Measurements from ENCODE around the gene STUM.

STUM gene

GRCh38 chr1:226576601-226577000, 28.0 kb downstream of the STUM start:
- no peak overlapping the region for H3K4me3 ChIP-seq (ENCODE audit: low read depth, low read length)
- DNase-seq (ENCODE audit: low read depth), result no peak

GRCh38 chr1:226577401-226578180, 29.0 kb downstream of the STUM start:
- no peak for DNase-seq (ENCODE audit: low read depth)
- H3K4me3 ChIP-seq (ENCODE audit: low read depth, low read length), result no peak overlapping the region

- H3K4me3 ChIP-seq (ENCODE audit: low read depth, low read length), result no peak overlapping the region
- DNase-seq (ENCODE audit: low read depth), result no peak
Observed at GRCh38 chr1:226578946-226579578, 30.5 kb downstream of the STUM start.

GRCh38 chr1:226579781-226580323, 31.3 kb downstream of the STUM start:
- no peak overlapping the region for H3K4me3 ChIP-seq (ENCODE audit: low read depth, low read length)
- no peak for DNase-seq (ENCODE audit: low read depth)

GRCh38 chr1:226580625-226581270, 32.2 kb downstream of the STUM start:
- no peak overlapping the region for H3K4me3 ChIP-seq (ENCODE audit: low read depth, low read length)
- no peak for DNase-seq (ENCODE audit: low read depth)

- H3K4me3 ChIP-seq (ENCODE audit: low read depth, low read length), result no peak overlapping the region
- DNase-seq (ENCODE audit: low read depth), result no peak
Observed at GRCh38 chr1:226581650-226582330, 33.2 kb downstream of the STUM start.

- no peak for DNase-seq (ENCODE audit: low read depth)
- H3K4me3 ChIP-seq (ENCODE audit: low read depth, low read length), result no peak overlapping the region
Observed at GRCh38 chr1:226582966-226583365, 34.4 kb downstream of the STUM start.

GRCh38 chr1:226584164-226584563, 35.6 kb downstream of the STUM start:
- DNase-seq (ENCODE audit: low read depth), result no peak
- H3K4me3 ChIP-seq (ENCODE audit: low read depth, low read length), result no peak overlapping the region

- DNase-seq (ENCODE audit: low read depth), result no peak
- H3K4me3 ChIP-seq (ENCODE audit: low read depth, low read length), result no peak overlapping the region
Observed at GRCh38 chr1:226586116-226586515, 37.6 kb downstream of the STUM start.

- DNase-seq (ENCODE audit: low read depth), result no peak
- H3K4me3 ChIP-seq (ENCODE audit: low read depth, low read length), result no peak overlapping the region
Observed at GRCh38 chr1:226586650-226587422, 38.3 kb downstream of the STUM start.

GRCh38 chr1:226588484-226588883, 39.9 kb downstream of the STUM start:
- no peak for DNase-seq (ENCODE audit: low read depth)

GRCh38 chr1:226589008-226589733, 40.6 kb downstream of the STUM start:
- DNase-seq (ENCODE audit: low read depth), result no peak
- H3K4me3 ChIP-seq (ENCODE audit: low read depth, low read length), result no peak overlapping the region

More at GRCh38 chr1:226588484-226588883, 39.9 kb downstream of the STUM start:
- no peak overlapping the region for H3K4me3 ChIP-seq (ENCODE audit: low read depth, low read length)

- no peak for DNase-seq (ENCODE audit: low read depth)
Observed at GRCh38 chr1:226590614-226591013, 42.0 kb downstream of the STUM start.

GRCh38 chr1:226593541-226593940, 45.0 kb downstream of the STUM start:
- DNase-seq (ENCODE audit: low read depth), result no peak
- H3K4me3 ChIP-seq (ENCODE audit: low read depth, low read length), result no peak overlapping the region

More at GRCh38 chr1:226590614-226591013, 42.0 kb downstream of the STUM start:
- H3K4me3 ChIP-seq (ENCODE audit: low read depth, low read length), result no peak overlapping the region

- no peak overlapping the region for H3K4me3 ChIP-seq (ENCODE audit: low read depth, low read length)
- no peak for DNase-seq (ENCODE audit: low read depth)
Observed at GRCh38 chr1:226596531-226597165, 48.1 kb downstream of the STUM start.

- H3K4me3 ChIP-seq (ENCODE audit: low read depth, low read length), result no peak overlapping the region
- DNase-seq (ENCODE audit: low read depth), result no peak
Observed at GRCh38 chr1:226597616-226598454, 49.3 kb downstream of the STUM start.

- H3K4me3 ChIP-seq (ENCODE audit: low read depth, low read length), result no peak overlapping the region
- DNase-seq (ENCODE audit: low read depth), result no peak
Observed at GRCh38 chr1:226598455-226598849, 49.9 kb downstream of the STUM start.

All from skeletal muscle cell (primary cell).